HCT116 (cell line): ENCODE results near the gene CDYL.

Experiments used
- CBX3 ChIP-seq: IDR thresholded peaks from 2 replicates; pipeline ENCODE4 v1.6.1; 2012; ENCODE audit warnings: low read depth
- CTCF ChIP-seq, 3 experiments: fragments of 200-600 bp in 1 of 3; sonication (generic) in 1 of 3; IDR thresholded peaks in 2 of 3; conservative IDR thresholded peaks in 1 of 3; 2 replicates each; pipeline ENCODE4 v1.5.1; 2012 to 2017; ENCODE audit warnings: low read depth in 2 of 3, low read length in 2 of 3, antibody characterized with exemption in 1 of 3, borderline replicate concordance in 1 of 3, control low read depth in 1 of 3, mild to moderate bottlenecking in 1 of 3, mixed read lengths in 1 of 3, mixed run types in 1 of 3, moderate library complexity in 1 of 3; ENCODE audit not compliant: insufficient read depth in 1 of 3
- POLR2A ChIP-seq: IDR thresholded peaks from 2 replicates; pipeline ENCODE4 v1.7.0; 2011; ENCODE audit warnings: borderline replicate concordance; ENCODE audit not compliant: insufficient read depth, insufficient read length; ENCODE audit errors: extremely low read depth
- SRF ChIP-seq: IDR thresholded peaks from 2 replicates; pipeline ENCODE4 v1.6.1; 2012; ENCODE audit warnings: low read depth

GRCh38 chr6:4958624-4959023 is 182.4 kb downstream of the CDYL start:
- TF ChIP-seq CTCF (IDR thresholded peaks at IDR 0.05 in 2 of 3, conservative IDR thresholded peaks at IDR 0.05 in 1 of 3; ENCODE audit: borderline replicate concordance in 1 of 3, insufficient read depth in 1 of 3, low read depth in 2 of 3, low read length in 2 of 3) (no peak), POLR2A (no peak), CBX3 (no peak), SRF (no peak)
